HL-60/S4 (cell line): ENCODE measurements around the gene LYRM2.

Experiments used
- in situ Hi-C: fragments of 300-500 bp; cut with MboI; formaldehyde crosslinking; loops from 2 replicates; pipeline ENCODE4 v1.14.3; 2022; ENCODE audit warnings: low sequenced_read_pairs

LYRM2 gene

GRCh38 chr6:89638320-89639195 is at the start of gene LYRM2:
Gene LYRM2 (minus strand): TSS chr6:89638747. CDS start chr6:89638716, 31 bp downstream.
- in situ Hi-C loops = no loop called here

- in situ Hi-C loops = no loop called here
Observed at GRCh38 chr6:89688328-89688727, 49.8 kb upstream of the LYRM2 start.

GRCh38 chr6:89685311-89685710 is 46.8 kb upstream of the LYRM2 start:
- in situ Hi-C loops = no loop called here

- in situ Hi-C loops = no loop called here
Observed at GRCh38 chr6:89682991-89683390, 44.4 kb upstream of the LYRM2 start.

GRCh38 chr6:89681983-89682564 is 43.5 kb upstream of the LYRM2 start:
- in situ Hi-C loops = no loop called here

- in situ Hi-C loops = no loop called here
Observed at GRCh38 chr6:89680551-89680950, 42.0 kb upstream of the LYRM2 start.

GRCh38 chr6:89680150-89680549 is 41.6 kb upstream of the LYRM2 start:
- in situ Hi-C loops = no loop called here

- in situ Hi-C loops = no loop called here
Observed at GRCh38 chr6:89679215-89680120, 40.9 kb upstream of the LYRM2 start.

- in situ Hi-C loops = no loop called here
Observed at GRCh38 chr6:89678531-89678930, 40.0 kb upstream of the LYRM2 start.

GRCh38 chr6:89675949-89676748 is 37.6 kb upstream of the LYRM2 start:
- in situ Hi-C loops = no loop called here

- in situ Hi-C loops = no loop called here
Observed at GRCh38 chr6:89670935-89671565, 32.5 kb upstream of the LYRM2 start.

GRCh38 chr6:89669002-89669401 is 30.5 kb upstream of the LYRM2 start:
- in situ Hi-C loops = no loop called here

GRCh38 chr6:89667872-89668556 is 29.5 kb upstream of the LYRM2 start:
- in situ Hi-C loops = no loop called here

GRCh38 chr6:89662659-89663223 is 24.2 kb upstream of the LYRM2 start:
- in situ Hi-C loops = no loop called here

- in situ Hi-C loops = no loop called here
Observed at GRCh38 chr6:89661559-89661958, 23.0 kb upstream of the LYRM2 start.

GRCh38 chr6:89660981-89661380 is 22.4 kb upstream of the LYRM2 start:
- in situ Hi-C loops = no loop called here

GRCh38 chr6:89657445-89658158 is 19.1 kb upstream of the LYRM2 start:
- in situ Hi-C loops = no loop called here

- in situ Hi-C loops = no loop called here
Observed at GRCh38 chr6:89655122-89655521, 16.6 kb upstream of the LYRM2 start.

- in situ Hi-C loops = no loop called here
Observed at GRCh38 chr6:89650579-89650978, 12.0 kb upstream of the LYRM2 start.
